HG03066 (cell line): ENCODE data around the gene CBLN4.

ENCODE experiments used
- ATAC-seq: cut with Tn5 transposase; IDR thresholded peaks from one replicate; pipeline ENCODE4 v1.9.1; 2021; ENCODE audit warnings: low read depth; ENCODE audit not compliant: unreplicated experiment

CBLN4 gene

DNA sequence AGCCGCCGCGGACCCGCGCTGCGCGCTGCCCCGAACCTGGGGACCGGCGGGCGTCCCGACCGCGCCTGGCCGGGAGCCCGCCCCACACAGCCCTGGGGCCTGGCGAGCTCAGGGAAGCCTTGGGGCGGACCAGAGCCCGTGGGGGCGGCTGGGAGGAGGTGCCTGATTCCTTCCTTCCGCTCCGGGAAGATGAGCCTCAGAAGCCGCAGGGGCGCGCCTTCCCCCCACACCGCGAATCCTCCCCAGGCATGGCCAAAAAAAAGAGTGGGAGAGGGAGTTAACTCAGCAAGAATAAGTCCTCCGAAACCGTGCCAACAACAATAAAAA, at the start of gene CBLN4:
TSS of gene CBLN4 (minus strand) at position 131 of the 327 bp plus-strand sequence. CDS start 1,348 bp downstream, outside the sequence.
- ATAC-seq = no peak

DNA sequence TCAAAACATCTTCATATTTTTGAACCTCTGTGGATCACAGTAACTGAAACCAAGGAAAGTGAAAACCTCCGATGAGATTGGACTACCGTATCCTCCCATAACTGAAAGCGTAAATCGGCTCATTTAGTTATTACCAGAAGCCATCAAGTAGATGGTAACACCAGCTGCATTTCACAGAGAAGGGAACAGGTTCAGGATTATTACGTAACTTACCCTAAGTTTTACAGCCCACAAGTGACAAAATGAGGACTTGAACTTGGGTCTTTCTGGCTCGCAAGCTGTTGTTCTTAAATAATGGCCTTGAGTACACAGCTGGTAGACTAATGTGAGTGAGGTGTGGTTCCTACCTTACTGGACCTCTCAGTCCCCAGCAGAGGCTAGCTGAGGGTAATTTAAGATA, 37.9 kb upstream of the CBLN4 start:
- ATAC-seq = no peak

DNA sequence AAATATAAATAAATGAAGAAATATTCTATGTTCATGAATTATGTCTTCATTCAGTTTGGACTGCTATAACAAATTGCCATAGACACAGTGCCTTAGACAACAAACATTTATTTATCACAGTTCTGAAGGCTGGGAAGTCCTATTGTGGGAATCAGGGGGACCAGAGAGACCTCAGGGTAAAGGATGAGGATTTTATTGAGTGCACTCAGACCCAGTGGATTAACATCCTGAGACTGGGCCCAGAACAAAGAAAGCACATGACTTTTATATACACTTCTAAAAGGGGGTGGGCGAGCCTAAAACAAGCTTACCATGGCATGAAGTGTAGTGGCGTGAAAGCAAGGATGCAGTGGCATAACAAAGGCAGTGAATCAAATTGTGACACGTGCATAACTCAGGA, 26.9 kb upstream of the CBLN4 start:
- no peak for ATAC-seq

DNA sequence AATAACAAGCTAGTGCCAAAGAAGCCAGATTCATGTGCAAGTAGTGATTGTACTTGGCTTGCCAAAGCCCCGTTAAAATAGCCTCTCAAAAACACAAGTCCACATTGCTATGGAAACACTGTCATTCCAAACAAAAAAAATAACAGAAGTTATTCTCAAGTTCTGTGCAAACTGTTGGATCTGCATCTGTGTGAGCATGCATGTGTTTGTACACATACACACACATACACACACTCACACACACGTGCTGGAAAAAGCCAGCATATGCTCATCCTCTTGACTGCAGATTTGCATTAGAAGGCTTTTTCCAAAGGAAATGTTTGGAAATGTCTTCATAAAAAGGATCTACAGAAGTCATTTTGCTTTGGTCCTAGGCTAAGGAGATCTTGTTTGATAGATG, 13.4 kb upstream of the CBLN4 start:
- ATAC-seq = no peak

DNA sequence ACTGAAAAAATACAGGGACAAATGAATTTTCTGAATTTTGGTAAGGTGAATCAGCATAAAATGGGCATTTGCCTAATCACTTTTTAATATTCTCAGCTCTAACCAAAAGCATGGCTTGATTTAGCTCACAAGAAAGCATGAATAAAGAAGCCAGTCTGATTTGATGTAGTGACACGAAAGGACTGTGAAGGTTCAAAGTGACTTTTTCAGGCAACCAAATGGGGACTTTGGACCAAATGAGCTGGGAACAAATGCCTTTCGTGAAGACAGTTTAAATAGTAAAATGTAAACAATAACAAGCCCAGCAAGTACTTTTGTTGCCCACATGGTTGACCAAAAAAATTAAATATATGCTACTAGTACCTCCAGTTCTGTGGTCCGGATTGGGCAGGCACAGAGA, 12.9 kb upstream of the CBLN4 start:
- no peak for ATAC-seq

DNA sequence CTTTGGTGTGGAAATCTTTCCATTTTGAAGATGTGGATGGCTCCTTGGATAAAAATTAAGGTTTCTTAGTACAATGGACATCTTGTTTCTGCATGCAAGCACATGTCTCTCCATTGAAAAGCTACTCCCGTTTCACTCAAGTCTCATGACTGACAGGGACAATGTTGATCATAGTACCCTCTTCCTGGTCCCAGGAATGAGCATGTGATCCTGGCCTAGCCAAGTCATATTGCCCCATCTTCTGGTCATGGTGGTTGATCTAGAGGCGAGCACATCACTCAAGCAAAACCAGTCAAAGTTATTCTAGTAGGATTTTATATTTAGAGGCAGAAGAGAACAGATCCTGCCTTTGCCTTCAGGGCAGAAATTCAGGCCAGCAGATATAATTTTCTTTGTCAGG, 12.2 kb upstream of the CBLN4 start:
- ATAC-seq = no peak

DNA sequence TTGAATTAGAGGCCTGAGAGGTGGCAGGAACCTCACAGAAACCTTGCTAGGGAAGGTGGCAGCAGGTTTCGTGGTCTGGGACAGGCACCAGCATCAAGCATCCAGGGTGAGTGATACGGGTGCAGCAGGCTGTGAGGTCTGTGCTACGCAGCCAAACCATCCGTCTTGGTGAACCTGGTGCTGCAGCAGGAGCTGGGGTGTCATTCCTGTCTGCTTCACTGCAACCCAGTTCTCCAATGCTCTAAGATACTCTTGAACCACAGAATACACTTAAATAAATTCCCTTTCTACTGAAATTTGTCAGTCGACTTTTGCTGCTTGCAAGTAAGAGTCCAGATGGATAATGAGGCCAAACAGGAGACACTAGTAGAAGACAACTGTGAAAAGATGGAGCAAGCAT, 9.7 kb upstream of the CBLN4 start:
- ATAC-seq = no peak

DNA sequence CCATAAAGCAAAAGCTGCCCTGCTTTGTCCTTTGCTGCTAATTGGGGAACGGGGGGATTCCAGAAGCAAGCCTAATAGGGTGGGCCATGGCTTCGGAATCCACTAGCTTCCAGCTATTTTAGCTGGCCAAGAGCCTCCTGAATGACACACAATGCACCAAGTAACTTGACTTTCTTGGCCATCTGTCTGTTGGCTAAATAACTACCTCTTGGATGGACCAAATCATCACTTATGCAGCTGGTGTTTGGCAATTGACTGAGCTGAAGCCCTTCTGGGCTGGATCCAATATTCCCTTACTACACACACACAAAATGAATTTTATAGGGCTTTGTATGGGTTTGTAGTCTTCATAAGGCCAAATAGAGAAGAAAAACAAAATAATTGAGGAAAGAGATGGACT, 8.8 kb upstream of the CBLN4 start:
- no peak for ATAC-seq

DNA sequence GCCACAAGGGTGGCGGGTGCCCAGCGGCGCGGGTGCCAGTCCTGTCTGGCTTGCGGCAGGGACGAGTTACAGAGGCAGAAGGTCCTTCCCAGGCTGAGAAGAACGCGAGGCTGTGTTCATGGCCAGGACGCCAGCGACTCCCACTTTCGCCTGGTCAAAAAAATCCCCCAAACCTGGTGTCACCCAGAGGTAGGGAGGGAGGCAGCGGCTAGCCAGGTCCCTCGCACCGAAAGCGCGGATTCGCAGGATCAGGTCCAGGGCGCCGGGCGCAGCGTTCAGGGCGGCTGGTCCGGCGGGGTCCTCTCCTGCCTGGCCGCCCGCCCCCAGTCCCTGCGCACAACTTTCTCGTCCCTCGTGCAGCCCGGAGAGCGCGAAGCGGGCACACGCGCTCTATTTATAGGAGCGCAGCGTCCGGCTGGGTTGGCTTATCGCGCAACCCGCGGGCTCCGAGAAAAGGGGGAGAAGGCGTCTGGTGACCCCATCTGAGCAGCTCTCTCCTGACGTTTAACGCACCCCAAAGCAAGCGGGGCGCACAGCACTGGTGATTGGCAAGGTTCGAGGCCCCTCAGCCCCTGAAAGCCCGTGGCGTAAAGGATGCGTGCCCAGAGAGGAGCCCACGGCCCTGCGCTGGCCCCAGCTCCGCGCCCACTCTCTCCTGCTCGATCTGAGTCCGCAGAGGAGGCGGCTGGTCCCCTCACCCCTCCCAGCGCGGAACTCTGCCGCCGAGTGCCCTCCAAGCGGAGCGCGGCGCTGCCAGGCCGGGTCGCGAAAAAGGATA, 519 bp downstream of the CBLN4 start:
- no peak for ATAC-seq

DNA sequence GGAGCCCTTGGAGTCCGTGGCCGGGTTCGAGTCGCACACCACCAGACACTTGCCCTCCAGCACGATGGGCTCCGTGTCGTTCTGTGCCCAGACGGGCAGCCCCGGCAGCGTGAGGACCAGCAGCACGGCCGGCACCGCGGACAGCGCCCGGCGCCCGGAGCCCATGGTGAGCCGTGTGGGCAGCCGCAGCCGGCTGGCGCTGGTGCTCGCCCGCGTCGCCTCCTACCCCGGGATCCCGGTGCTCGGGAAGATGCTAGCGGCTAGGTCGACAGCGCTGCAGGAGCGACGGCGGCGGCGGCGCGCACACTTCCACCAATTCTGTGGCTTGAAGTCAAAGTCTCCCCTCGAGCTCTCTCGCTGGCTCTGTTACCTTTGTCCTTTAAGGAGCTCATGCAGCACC, 1.3 kb downstream of the CBLN4 start:
- no peak for ATAC-seq

DNA sequence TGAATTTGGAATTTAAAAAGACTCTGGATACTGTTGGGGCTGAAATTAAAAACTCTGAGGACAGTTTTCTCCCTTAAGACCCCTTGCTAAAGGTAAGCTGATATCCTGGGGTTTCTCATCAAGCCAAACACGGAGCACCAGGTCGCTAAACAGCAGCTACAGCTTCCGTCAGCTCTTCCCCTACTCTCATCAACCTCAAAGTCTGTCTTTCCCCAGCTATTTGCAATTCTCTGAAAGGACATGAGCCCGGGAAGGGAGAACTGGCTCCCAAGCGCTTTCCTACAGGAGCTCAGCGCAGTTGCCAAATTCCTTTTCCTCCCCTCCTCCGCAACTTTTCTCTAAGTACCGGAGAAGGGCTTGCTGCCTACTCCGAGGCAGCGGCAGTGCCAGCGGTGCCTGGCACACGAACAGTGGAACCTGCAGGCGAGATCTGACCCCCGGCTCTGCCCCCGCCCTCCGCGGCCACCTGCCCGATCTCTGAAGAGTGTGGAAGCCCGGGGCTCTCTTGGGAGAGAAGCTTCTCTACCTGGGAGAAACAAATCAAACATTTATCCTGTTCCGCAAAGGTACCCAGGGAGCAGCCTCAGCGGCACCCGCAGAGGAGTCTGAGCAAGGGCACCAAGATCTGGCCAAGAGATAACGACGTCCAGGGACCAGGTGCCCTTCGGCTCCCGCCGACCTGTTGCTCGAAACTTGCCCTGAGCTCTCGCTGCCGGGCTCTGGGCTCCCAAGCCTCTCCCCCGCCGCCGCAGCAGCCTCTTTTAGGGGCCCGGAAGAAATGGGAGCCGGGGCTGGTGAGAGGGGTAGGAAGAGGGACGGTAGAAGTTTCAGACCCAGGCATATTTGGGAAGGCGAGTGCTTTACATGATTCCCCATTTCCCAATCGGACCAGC, 2.2 kb downstream of the CBLN4 start:
- ATAC-seq = no peak

DNA sequence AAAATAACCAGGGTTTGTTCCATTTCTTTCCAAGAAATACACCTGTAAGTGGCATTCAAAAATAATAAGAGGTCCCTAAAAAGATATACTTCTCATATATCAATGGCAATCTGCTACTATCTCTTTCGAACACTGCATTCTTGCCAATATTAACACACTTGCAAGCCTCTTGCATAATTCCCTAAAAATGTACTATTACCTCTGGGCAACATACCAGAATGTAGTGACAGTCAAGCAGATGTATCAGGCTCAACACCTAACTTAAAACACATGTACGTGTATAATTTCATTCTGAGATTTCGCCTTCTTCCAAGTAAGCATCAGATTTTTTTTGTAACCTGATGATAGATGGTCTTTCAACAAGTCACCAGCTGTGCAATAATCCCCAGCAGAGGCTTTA, 3.4 kb downstream of the CBLN4 start:
- no peak for ATAC-seq

DNA sequence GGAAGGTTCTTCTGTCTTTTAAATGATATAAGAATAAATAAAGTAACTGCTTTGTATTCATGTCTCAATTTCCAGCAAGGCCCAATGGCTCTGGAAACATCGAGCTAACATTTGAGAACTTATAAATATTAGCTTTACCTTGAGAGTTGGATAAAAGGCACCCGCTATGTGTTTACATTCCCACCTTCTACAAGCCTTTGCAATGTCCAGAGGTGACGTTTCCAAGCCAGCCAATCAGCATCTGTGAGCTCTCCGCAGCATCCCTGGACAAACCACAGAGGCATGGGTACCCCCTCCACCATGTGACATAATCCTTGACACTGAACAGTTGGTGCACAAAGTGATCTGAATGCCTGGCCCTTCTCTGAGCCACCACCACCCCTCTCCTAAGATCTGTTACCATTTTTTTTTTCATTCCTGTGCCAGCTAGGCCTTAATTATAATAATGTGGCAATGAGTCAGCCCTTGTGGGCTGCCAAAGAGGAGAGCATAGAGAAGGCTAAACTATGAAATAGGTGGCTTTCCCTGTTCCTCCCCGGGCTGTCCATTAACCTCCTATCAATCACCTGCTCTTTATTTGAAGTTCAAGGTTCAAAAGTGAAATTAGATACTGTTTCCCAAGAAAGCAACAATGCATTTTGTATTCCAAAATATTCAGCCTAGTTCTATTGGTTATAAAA, 4.1 kb downstream of the CBLN4 start:
- no peak for ATAC-seq

DNA sequence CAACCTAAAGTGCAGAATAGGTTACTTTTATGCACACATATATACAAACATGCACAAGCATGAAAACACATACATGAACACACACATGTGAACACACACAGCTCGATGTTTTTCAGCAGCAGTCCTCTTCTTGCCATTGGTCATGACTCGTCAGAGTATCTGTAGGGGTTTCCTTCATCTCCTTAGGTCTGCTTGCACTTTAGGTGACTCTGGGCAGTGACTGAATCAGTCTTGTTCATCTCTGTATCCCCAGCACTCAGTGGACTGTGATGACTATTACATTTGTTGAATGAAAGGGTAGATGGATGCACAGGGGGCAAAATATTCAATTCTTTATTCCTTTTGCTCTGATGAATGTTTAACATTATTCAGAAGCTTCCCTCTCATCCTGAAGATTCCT, 26.8 kb downstream of the CBLN4 start:
- ATAC-seq = no peak

DNA sequence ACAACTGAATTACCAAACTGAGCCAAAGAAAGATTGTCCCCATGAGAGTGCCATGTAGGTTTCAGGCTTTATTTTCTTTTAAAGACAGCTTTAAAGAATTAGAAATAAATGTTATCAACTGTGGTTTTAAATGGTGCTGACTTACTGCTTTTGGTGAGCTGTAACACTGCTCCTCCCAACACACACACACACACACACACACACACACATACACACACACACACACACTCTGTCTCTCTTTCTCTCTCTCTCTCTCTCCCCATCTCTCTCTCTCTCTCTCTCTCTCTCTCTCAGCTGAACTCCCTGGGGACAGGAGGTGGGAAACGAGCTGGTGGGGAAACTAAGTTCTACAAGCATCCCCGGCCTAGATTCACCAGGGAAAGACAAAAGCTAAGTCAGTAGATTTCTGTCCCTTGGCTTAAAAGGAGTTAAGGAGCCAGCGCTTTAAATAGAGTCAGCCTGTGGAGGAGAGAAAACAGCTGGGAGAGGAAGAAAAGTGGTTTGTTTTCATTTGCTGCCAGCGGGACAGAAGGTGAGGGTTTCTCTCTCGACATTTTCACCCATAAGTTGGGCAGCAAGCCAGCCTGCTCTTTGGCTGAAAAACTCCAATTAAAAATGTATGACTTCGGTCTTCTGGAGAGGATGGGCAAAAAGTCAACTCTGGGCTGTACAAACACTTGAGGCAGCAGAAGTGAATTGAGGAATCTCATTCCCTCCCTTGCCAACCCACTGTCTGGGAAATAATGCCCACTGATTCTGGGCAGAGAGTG, 27.4 kb downstream of the CBLN4 start:
- ATAC-seq = no peak

DNA sequence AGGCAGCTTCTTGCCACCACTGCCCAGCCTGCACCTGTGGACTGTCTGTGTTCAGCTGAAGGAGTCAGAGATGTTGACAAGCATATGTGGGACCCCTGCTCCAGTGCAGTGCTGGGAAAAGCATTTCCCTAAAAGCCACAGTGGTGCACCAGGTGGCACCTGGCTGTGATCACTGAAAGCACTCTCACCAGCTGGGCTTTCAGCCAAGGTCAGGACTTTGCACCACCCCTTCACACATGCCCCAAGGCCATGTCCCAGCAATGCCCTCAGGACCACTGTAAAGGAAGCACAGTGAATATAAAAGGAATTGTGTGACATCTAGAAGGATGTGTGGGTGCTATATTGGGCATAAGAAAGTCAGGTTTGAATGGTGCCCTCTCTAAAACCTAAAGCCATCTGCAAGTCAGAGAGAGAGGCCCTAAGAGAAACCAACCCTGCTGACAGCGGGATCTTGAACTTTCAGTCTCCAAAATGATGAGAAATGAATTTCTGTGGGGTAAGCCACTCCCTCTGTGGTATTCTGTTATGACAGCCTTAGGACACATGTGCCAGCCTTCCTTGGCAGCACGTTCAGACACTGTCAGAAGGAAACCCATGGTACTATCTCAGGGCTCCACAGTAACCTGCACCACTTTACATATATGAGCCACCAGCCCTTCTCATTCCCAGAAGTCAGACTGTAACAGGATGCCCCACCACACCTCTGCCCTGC, 30.7 kb downstream of the CBLN4 start:
- no peak for ATAC-seq

DNA sequence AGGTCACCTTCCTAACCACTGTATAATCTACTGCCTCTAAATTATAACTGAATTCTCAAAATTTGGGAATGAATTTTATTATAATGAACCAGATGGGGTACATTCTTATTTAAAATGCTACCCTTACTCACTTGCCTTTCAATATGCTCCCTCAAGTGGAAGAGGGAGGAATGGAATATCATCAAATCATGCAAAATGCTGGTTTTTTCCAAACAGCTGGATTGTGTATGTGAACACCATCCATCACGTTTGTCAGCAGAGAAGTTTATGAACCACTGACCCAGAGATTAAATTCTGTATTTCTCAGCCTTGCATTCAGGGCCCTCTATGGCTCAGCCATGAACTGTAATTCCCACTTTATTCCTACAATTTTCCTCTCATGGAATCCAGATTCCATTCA, 40.5 kb downstream of the CBLN4 start:
- ATAC-seq = no peak

DNA sequence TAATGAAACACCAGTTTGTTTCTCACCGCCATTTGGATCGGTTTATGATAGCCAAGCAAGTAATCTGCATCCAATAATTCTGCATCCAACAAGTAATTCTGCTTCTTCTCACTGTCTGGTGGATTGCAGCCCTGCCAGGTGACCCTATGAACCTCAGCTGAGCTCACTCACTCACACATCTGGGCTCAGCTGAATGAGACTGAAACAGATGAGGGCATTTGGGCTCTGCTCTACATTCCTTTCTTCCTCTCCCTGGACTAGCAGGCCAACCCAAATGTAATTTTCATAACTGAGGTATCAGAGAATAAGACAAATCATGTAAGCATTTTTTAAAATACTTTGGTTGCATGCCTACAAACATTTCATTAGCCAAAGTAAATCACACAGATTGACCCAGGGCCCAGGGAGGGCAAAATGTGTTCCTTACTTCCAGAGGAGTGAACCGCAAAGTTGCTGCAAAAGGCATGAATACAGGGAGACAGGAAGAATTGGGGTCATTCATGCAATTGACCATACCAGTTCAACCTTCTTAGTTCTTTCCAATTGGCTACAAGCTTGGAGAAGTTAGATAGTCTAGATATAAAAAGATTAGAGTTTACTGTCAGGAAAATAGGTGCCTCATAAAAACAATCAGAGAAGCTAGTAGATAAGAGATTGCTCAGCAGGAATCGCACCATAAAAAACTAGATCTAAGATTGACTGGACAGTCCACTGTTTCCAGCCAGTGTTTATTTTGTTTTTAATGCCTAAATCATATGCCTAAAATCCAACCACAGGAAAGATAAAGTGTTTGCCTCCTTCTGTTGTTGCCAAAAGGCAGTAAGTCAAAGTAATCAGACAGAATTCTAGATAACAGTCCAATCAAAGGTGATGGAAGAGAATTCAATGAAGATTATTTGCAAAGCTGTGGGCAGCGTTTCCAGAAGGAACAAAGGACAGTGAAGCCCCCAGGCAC, 43.7 kb downstream of the CBLN4 start:
- ATAC-seq = no peak

DNA sequence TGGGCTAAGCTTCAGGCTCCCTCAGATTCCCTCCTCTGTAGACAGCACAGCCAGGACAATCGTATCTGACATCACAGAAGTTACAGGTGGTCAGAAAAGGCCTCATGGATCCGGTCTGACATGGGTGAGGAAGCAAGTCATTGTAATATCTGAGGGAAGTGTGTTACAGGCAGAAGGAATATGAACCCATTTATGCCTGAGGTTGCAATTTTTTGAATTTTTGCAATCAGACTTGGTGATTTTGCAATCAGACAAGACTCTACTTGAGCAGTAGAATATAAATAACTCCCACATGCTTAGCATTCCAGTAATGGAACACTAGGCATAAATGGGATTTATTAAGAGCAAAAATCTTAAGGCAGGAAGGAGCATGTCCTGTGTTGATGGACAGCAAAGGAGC, 52.1 kb downstream of the CBLN4 start:
- ATAC-seq = no peak
